Stomach (tissue), 4 donors: Measurements from ENCODE around the gene EGFL7.

Experiments
- CTCF ChIP-seq, 7 experiments: fragments of 450-650 bp in 4 of 7; fragments of 200-600 bp in 3 of 7; sonication (generic) in 3 of 7; IDR thresholded peaks; one replicate each; pipeline ENCODE4 v1.5.1; 2016 to 2019; ENCODE audit warnings: antibody characterized with exemption in 7 of 7, control low read depth in 2 of 7, mild to moderate bottlenecking in 1 of 7
- EP300 ChIP-seq: sonication (generic); formaldehyde crosslinking; IDR thresholded peaks from one replicate; pipeline ENCODE4 v1.6.1; 2017; ENCODE audit warnings: antibody characterized with exemption
- POLR2A ChIP-seq, 4 donors: fragments of 450-650 bp; IDR thresholded peaks; one replicate each; pipeline ENCODE4 v1.6.1; 2016; ENCODE audit warnings: antibody characterized with exemption in 4 of 4, control low read depth in 2 of 4, mild to moderate bottlenecking in 1 of 4, moderate library complexity in 1 of 4
- POLR2AphosphoS5 ChIP-seq, 3 donors: sonication (generic); formaldehyde crosslinking; IDR thresholded peaks; one replicate each; pipeline ENCODE4 v1.6.1; 2016; ENCODE audit warnings: antibody characterized with exemption in 3 of 3

DNA sequence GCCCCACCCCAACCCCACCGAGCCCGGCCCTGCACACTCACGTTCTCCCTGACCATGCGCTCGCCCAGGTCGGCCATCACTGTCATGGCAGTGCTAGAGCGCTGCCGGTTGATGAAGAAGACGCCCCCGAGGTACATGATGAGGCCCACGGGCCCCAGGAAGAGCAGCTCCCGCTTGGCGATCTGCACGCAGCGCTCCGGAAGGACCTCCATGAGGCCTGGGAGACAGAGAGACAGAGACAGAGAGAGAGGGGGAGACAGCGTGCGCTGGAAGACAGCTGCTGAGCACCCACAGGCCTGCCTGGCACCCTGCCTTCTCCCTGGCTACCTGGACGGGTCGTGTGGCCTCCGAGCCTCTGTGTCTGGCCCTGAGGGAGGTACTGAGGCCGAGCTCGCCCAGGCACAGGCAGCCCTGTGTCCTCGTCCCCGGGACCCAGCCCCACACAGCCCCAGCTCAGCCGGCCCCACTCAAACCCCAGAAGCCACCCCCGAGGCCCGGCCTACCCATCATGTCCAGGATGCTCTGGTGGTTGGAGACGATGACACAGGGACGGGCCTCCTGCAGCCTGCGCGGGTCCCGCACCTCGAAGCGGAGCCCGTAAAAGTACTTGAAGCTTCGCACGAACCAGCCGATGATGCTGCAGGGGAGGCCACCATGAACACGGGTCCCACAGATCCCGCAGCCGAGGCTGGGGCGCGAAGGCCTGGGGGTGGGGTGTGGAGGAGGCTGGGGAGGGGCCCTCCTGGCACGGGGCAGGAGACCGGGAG, 14.4 kb downstream of the EGFL7 start:
- TF ChIP-seq CTCF (IDR thresholded peaks at IDR 0.05) (no peak), POLR2AphosphoS5 (IDR thresholded peaks at IDR 0.05) (no peak), EP300 (no peak), POLR2A (IDR thresholded peaks at IDR 0.05) (no peak)
